ENCODE results near the gene PSMD13.

PSMD13 gene

GRCh38 chr11:221539-221938 lies 15.2 kb upstream of the PSMD13 start:
- no peak overlapping the region for H3K27ac Mint-ChIP-seq
- H3K9me3 Mint-ChIP-seq = no peaks in the 10 kb centered on the region
- H3K27me3 Mint-ChIP-seq (ENCODE audit: low read depth) = no peaks in the 10 kb centered on the region
- no peaks in the 10 kb centered on the region for H3K4me1 Mint-ChIP-seq
- no peak overlapping the region for H3K4me3 Mint-ChIP-seq
- peaks cover 22% of the 10 kb centered on the region for H3K36me3 Mint-ChIP-seq (ENCODE audit: low read depth)
- TF ChIP-seq CTCF (IDR thresholded peaks at IDR 0.05; ENCODE audit: unreplicated experiment in 3 of 3) = no peak

DNA sequence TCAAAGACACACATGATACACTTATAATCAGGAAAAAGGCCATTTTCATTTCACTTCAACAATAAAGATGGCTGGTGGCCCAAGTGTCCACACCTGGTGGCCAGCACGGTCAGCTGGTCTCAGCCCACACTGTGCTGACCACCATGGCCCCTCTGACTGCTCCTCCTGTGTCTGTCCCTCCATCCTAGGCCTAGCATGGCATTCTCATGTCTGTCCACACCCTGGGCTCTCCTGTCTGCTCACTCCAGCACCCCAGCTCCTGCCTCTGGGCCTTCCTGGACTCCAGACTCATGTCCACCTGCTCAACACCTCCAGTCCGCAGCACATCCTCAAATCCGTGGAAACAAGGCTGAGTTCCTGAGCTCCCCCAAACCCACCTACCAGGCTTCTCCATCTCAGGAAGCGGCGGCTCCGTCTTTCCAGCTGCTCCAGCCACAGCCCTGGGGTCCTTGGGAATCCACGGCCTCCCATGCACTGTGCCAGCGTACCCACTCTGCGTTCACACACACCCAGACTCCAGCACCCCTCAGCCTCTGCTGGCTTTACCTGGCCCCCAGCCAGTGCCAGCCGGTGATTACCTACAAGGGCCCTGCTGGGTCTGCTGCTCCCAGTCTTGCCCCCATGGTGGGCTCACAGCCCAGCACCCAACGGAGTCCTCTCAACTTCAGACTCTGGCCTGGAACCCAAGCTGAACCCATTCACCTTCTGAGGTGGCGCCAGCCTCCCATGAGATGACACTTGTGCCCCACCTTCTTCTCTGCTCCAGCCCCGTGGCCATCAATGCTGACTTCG lies 14.6 kb upstream of the PSMD13 start:
- TF ChIP-seq CTCF (IDR thresholded peaks at IDR 0.05; ENCODE audit: unreplicated experiment in 3 of 3) = no peak
- Mint-ChIP-seq H3K36me3 (ENCODE audit: low read depth) (peaks cover 22% of the 10 kb centered on the region), H3K27me3 (ENCODE audit: low read depth) (no peaks in the 10 kb centered on the region), H3K27ac (no peak overlapping the region), H3K4me1 (no peaks in the 10 kb centered on the region), H3K4me3 (no peak overlapping the region), H3K9me3 (no peaks in the 10 kb centered on the region)

GRCh38 chr11:223026-223789 lies 13.6 kb upstream of the PSMD13 start:
- TF ChIP-seq CTCF (IDR thresholded peaks at IDR 0.05; ENCODE audit: unreplicated experiment in 3 of 3) = no peak
- Mint-ChIP-seq H3K27me3 (ENCODE audit: low read depth) (no peaks in the 10 kb centered on the region), H3K36me3 (ENCODE audit: low read depth) (peaks cover 23% of the 10 kb centered on the region), H3K27ac (no peak overlapping the region), H3K9me3 (no peaks in the 10 kb centered on the region), H3K4me1 (no peaks in the 10 kb centered on the region), H3K4me3 (no peak overlapping the region)

DNA sequence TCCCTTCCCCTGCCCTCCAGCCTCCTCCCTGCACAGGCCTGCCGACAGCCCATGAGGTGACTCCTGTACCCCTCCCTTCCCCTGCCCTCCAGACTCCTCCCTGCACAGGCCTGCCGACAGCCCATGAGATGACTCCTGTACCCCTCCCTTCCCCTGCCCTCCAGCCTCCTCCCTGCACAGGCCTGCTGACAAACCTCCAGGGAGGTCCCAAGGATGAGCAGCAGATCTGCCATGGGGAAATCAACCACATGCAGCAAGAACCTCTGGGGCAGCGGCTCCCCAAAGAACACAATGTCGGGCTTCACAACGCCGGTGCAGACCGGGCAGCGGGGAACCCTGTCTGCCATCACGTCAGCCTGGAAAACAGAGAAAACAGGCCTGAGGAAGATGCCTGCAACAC lies 12.9 kb upstream of the PSMD13 start:
- Mint-ChIP-seq H3K4me1 (no peaks in the 10 kb centered on the region), H3K36me3 (ENCODE audit: low read depth) (peaks cover 30% of the 10 kb centered on the region), H3K27ac (no peak overlapping the region), H3K4me3 (no peak overlapping the region), H3K27me3 (ENCODE audit: low read depth) (no peaks in the 10 kb centered on the region), H3K9me3 (no peaks in the 10 kb centered on the region)
- no peak for TF ChIP-seq CTCF (IDR thresholded peaks at IDR 0.05; ENCODE audit: unreplicated experiment in 3 of 3)

GRCh38 chr11:224424-224823 lies 12.4 kb upstream of the PSMD13 start:
- Mint-ChIP-seq H3K27me3 (ENCODE audit: low read depth) (no peaks in the 10 kb centered on the region), H3K36me3 (ENCODE audit: low read depth) (peaks cover 27% of the 10 kb centered on the region), H3K4me3 (no peak overlapping the region), H3K4me1 (no peaks in the 10 kb centered on the region), H3K27ac (no peak overlapping the region), H3K9me3 (no peaks in the 10 kb centered on the region)
- TF ChIP-seq CTCF (IDR thresholded peaks at IDR 0.05; ENCODE audit: unreplicated experiment in 3 of 3) = no peak

Data from nephron (organoid).